Measurements from ENCODE around the gene CDK3.

DNA sequence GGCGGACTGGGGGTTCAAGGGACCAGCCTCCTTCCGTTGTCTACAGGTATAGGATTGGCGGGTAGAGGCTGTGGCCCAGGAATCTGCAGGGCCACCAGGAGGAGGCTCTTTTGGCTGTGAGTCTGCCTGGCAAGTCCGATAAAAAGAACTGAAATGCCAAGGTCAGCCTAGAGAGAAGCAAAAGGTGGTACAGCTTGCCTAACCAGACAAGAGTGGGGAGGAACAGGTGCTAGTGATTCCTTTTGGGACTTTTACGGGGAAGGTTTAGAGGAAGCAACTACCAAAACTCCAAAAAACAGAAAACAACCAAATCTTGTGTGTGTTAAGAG lies 32.1 kb downstream of the CDK3 start:
- TF ChIP-seq RFX5 (IDR thresholded peaks at IDR 0.05) (no peak), MAFK (IDR thresholded peaks at IDR 0.05; ENCODE audit: partially characterized antibody) (no peak), NFE2L2 (conservative IDR thresholded peaks at IDR 0.05; ENCODE audit: low read length) (no peak), CHD2 (IDR thresholded peaks at IDR 0.05; ENCODE audit: low read length, partially characterized antibody) (no peak), RCOR1 (IDR thresholded peaks at IDR 0.05; ENCODE audit: low read depth, low read length) (no peak)
- TF ChIP-seq, protein P1, sequence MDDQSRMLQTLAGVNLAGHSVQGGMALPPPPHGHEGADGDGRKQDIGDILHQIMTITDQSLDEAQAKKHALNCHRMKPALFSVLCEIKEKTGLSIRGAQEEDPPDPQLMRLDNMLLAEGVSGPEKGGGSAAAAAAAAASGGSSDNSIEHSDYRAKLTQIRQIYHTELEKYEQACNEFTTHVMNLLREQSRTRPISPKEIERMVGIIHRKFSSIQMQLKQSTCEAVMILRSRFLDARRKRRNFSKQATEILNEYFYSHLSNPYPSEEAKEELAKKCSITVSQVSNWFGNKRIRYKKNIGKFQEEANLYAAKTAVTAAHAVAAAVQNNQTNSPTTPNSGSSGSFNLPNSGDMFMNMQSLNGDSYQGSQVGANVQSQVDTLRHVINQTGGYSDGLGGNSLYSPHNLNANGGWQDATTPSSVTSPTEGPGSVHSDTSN (IDR thresholded peaks at IDR 0.05) = no peak

All from A549 (cell line).